Activated CD8-positive, alpha-beta memory T cell treated with anti-CD3 and anti-CD28 coated beads, Interleukin-2, amount 50 U/mL, for 1 hour (primary cell): Measurements from ENCODE around the gene GCAT.

Experiments
- DNase-seq: peaks from one replicate; pipeline ENCODE4 v3.0.0-alpha.2; 2020; ENCODE audit errors: extremely low read depth

The GCAT gene

DNA sequence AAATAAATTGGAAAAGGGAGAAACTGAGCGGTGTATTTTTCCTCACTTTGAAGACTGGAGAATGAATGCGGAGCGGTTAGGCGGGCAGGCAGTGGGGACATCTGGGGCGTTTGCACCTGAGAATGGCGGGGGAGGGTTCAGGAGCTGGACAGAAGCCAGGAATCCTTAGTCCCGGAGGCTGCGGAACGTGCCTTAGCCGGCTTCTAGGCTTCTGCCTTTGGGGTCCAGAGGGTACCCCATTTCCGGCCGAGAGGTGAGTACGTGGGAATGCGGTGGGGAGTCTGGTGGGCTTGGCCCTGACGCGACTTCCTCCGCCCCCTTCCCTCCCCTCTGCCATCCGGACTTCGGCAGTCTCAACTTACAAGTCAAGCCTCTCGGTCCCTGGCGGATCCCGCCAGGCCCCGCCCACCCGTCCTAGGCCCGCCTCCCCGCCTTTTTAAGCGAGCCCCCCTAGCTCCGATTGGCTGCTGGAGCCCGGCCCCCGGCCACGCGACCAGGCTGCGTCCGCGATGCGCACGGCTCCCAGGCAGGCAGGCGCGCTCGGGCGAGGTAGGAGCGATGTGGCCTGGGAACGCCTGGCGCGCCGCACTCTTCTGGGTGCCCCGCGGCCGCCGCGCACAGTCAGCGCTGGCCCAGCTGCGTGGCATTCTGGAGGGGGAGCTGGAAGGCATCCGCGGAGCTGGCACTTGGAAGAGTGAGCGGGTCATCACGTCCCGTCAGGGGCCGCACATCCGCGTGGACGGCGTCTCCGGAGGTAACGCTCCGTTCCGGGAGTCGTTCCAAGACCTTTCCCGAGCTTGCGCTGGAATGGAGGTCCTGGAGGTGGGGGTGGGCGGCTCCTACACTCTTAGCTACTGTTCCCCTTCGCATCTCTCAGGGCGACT is at the start of gene GCAT:
TSS of gene GCAT (plus strand) at position 525 of the 884 bp plus-strand sequence. CDS start at position 559, 34 bp downstream.
- DNase-seq = peak; percentile 36

DNA sequence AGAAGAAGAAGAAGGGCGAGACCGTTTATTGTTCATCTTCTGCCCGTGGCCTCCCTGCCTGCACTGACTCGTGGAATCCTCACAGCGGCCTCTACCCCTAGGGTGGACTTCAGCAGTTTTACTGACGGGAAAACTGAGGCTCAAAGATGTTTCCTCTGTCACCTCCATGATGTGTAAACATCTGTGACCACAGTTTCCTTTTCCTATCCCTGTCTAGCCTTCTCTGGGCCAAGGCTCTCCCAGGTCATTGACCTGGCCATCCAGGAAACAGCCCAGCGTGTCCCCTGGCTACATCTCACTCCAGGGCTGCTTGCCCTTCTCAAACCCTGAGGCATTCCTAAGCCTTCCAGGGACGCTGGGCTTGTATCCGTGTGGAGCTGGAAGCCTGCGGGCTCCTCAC is 49.0 kb upstream of the GCAT start:
- DNase-seq = no peak

- no peak for DNase-seq
These were observed 48.5 kb upstream of the GCAT start for GRCh38 chr22:37759281-37759680.

- DNase-seq = no peak
These were observed 47.6 kb upstream of the GCAT start for GRCh38 chr22:37760152-37760551.

DNA sequence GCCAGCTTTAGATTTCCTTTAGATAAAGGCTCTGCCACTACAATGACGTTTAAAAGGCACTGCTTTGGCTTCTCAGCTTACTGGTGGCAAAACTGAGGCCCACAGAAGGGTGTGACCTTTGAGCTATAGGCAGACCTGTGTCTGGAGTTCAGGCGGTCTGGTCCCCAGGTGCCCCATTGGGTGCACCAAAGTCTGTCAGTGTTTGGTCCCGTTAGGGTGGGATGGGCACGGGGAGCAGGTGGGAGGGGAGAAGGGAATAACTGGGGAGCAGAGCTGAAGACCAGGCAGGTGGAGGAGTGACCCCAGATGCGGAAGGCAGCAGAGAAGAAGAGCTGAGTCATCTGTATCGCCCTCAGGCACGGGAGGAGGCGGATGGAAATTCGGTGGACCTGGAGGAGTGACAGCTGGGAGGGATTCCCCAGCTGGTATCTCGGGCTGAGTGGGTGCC is 45.3 kb upstream of the GCAT start:
- no peak for DNase-seq

DNA sequence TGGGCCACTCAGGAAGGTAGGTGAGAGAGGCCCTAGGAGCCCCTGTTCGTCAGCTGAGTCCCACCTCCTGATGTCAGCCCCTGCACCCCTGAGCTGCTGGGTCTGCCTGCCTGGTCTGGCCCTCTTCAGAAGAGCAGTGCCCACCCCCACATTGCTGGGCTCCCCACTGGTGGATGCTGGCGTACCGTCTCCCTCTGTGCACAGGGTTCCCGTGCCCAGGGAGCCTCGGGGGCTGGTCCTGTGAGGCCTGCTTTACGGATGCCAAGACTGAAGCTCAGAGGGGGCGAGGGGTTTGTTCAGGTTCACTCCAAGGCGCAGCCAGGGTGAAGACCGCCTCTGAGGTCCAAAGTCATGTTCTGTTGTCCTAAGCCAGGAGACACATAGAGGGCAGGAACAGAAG is 44.7 kb upstream of the GCAT start:
- DNase-seq = no peak

DNA sequence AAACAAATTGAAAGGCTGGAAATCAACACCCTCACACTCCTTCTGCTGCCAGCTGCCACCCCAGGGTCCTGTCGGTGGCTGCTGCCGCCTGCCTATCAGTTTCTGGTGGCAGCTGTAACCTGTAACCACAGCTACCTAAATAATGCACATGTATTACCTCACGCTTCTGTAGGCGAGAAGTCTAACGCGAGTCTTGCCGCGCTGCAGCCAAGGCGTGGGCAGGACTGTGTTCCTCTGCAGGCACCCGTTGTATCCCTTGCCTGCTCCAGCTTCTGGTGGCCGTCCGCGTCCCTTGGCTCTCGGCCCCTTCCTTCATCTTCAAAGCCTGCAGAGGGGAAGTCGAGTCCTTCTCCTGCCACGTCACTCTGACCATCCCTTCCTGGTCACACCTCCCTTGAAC is 44.1 kb upstream of the GCAT start:
- DNase-seq = no peak

DNA sequence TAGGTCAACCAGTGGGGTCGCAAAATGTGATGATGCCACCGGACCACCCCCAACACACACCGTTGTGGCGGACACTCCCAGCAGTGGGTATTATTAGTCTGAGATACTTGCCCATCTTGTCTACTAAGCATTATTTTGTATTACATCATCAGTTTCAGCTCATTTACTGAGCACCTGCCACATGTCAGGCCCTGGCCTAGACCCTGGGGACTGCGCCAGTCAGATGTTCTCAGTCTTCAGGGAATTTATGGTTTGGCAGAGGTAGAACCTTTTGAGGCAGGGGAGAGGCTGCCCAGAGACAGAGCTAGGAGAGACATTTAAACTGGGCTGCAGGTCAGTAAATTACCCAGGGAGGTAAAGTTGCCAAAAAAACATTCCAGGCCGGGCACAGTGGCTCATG is 43.1 kb upstream of the GCAT start:
- no peak for DNase-seq

- no peak for DNase-seq
These were observed 42.2 kb upstream of the GCAT start for GRCh38 chr22:37765498-37765897.

- no peak for DNase-seq
These were observed 41.7 kb upstream of the GCAT start for GRCh38 chr22:37765953-37766576.

DNA sequence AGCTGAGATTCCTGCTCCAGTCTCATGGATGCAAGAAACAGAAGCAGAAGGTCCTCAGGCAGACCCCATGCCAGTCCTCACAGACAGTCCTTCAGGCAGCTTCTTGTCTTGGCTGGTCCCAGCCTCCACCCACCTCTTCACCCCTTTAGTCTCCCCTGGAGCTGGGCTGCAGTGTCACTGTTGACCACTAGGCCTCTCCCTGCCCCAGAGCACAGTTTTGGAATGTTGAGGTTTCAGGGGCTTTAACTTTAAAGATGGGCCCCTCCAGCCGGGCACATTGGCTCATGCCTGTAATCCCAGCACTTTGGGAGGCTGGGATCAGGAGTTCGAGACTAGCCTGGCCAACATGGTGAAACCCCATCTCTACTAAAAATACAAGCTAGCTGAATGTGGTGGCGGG is 39.5 kb upstream of the GCAT start:
- DNase-seq = no peak

- DNase-seq = no peak
These were observed 38.7 kb upstream of the GCAT start for GRCh38 chr22:37769056-37769455.

GRCh38 chr22:37771081-37771480 is 36.7 kb upstream of the GCAT start:
- no peak for DNase-seq

GRCh38 chr22:37771702-37772427 is 35.9 kb upstream of the GCAT start:
- DNase-seq = no peak

- DNase-seq = no peak
These were observed 33.0 kb upstream of the GCAT start for GRCh38 chr22:37774728-37775127.

DNA sequence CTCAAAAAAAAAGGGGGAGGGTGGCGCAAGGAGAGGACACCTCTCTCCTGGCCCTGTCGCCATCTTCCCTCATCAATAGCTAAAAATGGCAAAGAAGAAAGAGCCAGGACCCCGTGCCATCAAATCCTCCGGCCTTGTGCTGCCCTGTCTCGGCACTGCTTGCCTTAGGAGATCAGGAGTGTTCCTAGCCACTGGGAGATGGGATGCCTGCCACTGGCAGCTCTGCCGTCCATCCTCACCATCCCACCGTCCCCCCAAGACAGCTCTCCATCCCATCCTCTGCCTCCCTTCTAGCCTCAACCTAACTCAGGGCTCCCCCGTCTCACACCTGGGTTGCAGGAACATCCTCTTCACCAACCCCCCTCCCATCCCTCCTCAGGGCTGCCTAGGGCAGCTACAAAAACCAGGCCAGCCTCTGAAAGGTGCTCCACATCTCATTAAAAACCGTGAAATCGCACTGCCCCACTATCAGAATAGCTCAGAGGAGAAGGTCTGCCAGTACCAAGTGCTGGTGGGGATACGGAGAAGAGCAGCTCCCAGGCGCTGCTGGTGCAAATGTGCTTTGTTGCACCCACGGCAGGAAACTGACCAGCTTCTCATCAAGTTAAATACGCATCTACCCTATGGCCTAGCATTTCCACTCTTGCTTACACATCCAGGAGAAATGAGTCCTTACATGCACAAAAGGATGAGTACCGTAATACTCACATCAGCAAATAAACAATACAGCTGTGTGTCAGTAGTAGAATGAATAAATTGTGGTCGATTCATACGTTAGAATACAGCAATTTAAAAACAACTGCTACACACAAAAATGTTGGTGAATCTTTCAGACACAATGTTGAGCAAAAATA is 31.7 kb upstream of the GCAT start:
- no peak for DNase-seq

GRCh38 chr22:37776639-37777005 is 31.1 kb upstream of the GCAT start:
- DNase-seq = no peak

GRCh38 chr22:37777122-37777687 is 30.5 kb upstream of the GCAT start:
- DNase-seq = no peak

- DNase-seq = no peak
These were observed 29.2 kb upstream of the GCAT start for GRCh38 chr22:37778370-37779009.

- DNase-seq = no peak
These were observed 26.2 kb upstream of the GCAT start for GRCh38 chr22:37781434-37782059.
